ENCODE data around the gene CACHD1. TPM values are rescaled to one million over a fixed set of nuclear protein-coding genes. Genes with fewer than 3 reads are reported as not detected.

Gene CACHD1
- total RNA-seq, 4 donors from 2014 or later: 1.6 to 3.2 (median 2.2) TPM; not detected in 1

DNA sequence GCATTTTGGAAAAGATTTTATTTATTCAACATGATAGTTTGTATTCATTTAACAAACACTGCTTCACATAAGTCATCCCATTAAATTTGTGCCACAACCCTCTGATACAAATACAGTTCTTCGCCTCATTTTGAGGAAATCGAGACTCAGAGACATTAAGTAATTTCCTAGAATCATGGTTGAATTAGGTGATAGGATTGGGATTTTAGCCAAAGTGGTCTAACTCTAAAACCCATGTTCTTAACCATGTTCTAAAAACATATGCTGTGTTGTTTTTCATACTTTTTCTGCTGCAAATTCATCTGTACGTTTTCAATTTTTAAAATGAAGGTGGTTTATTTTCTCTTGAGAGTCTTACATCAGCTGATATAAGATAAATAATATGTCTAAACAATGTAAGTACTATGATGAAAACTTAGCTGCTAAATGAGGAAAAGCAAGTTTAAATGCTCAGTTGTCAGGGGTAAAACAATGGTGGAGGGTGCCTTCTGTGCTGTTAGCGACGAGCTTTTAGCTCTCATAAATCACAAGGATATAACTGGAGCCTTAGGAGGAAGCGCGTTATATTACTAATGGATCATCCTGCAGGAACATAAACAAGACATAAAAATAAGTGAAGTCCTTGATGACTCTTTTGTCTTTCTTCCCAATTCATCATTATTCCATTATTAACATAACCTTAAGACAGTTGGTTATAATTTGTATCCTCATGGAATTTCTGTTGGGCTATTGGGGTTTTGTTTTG, 97.7 kb downstream of the CACHD1 start:
- Histone ChIP-seq H3K4me1 (peaks cover 0 to 4% (median 0%) of the 10 kb centered on the region in 4 donors), H3K4me3 (no peak overlapping the region), H3K36me3 (no peaks in the 10 kb centered on the region), H3K27ac (no peak overlapping the region), H3K27me3 (no peaks in the 10 kb centered on the region), H3K9me3 (no peaks in the 10 kb centered on the region)
- in situ Hi-C loops (cut with MboI; ENCODE audit: low pct_ligation_motif_present in 1 of 4, low pct_unique_long_range_greater_than_20kb in 1 of 4, low sequenced_read_pairs in 3 of 4) (no loop called here), intact Hi-C loops (cut with DNase I; ENCODE audit: low total_unique reads) (no loop called here)
- DNase-seq: no peak
- 59 to 60% methylated on average over 7 of the region's 7 CpGs for WGBS, 2 donors (ENCODE audit: low coverage in 1 of 2)
- TF ChIP-seq POLR2AphosphoS5 (IDR thresholded peaks at IDR 0.05) (no peak), EP300 (IDR thresholded peaks at IDR 0.05; ENCODE audit: low read depth) (no peak), POLR2A (IDR thresholded peaks at IDR 0.05) (no peak)
- TF ChIP-seq, protein P1, sequence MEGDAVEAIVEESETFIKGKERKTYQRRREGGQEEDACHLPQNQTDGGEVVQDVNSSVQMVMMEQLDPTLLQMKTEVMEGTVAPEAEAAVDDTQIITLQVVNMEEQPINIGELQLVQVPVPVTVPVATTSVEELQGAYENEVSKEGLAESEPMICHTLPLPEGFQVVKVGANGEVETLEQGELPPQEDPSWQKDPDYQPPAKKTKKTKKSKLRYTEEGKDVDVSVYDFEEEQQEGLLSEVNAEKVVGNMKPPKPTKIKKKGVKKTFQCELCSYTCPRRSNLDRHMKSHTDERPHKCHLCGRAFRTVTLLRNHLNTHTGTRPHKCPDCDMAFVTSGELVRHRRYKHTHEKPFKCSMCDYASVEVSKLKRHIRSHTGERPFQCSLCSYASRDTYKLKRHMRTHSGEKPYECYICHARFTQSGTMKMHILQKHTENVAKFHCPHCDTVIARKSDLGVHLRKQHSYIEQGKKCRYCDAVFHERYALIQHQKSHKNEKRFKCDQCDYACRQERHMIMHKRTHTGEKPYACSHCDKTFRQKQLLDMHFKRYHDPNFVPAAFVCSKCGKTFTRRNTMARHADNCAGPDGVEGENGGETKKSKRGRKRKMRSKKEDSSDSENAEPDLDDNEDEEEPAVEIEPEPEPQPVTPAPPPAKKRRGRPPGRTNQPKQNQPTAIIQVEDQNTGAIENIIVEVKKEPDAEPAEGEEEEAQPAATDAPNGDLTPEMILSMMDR (IDR thresholded peaks at IDR 0.05): no peak

DNA sequence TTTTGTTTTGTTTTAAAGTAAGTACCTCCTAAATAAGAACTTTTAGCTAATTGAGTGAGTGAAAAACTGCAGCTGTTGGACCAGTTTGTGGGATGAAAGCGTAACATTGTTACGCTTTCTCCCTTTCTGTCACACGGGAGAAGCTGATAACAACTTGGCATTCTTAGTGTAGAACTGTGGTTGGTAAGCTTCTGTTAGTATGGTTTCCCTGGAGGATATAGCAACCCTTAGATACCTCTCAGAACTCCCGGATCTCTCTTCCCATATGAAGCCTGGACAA, 98.2 kb downstream of the CACHD1 start:
- Histone ChIP-seq H3K4me3 (no peak overlapping the region), H3K27ac (no peak overlapping the region), H3K9me3 (no peaks in the 10 kb centered on the region), H3K27me3 (no peaks in the 10 kb centered on the region), H3K4me1 (peaks cover 0 to 4% (median 0%) of the 10 kb centered on the region in 4 donors), H3K36me3 (no peaks in the 10 kb centered on the region)
- in situ Hi-C loops (cut with MboI; ENCODE audit: low pct_ligation_motif_present in 1 of 4, low pct_unique_long_range_greater_than_20kb in 1 of 4, low sequenced_read_pairs in 3 of 4): no loop called here
- DNase-seq: no peak
- intact Hi-C loops (cut with DNase I; ENCODE audit: low total_unique reads): no loop called here
- TF ChIP-seq, protein P1 (IDR thresholded peaks at IDR 0.05): no peak
- WGBS, 2 donors (ENCODE audit: low coverage in 1 of 2): 74 to 89% methylated on average over 4 of the region's 4 CpGs

DNA sequence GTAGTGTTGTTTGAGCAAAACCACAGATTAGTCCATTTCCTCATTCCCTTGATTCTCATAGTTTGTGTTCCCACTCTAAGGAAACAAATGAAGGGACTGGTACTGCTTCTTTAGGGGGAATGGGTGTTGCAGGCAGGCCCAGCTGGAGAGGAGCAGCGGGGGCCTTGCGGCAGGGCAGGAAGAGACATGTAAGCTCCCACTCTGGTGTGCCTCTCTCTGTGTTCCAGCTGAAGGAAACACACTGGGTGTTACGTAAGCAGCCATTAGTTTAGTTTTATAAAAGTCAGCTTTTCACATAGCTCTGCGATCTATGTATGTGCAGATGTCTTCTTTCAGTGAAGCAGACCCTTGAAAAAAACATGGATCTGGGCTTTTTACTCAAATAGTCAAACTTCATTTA, 99.5 kb downstream of the CACHD1 start:
- intact Hi-C loops (cut with DNase I; ENCODE audit: low total_unique reads): no loop called here
- Histone ChIP-seq H3K36me3 (no peaks in the 10 kb centered on the region), H3K9me3 (no peaks in the 10 kb centered on the region), H3K27ac (no peak overlapping the region), H3K27me3 (no peaks in the 10 kb centered on the region), H3K4me3 (no peak overlapping the region), H3K4me1 (peaks cover 0 to 4% (median 0%) of the 10 kb centered on the region in 4 donors)
- DNase-seq: no peak
- WGBS, 2 donors (ENCODE audit: low coverage in 1 of 2): 77% methylated on average over 4 of the region's 4 CpGs; no CpG with 5 or more reads in 1 of the 2 donors
- no peak for TF ChIP-seq EP300 (IDR thresholded peaks at IDR 0.05; ENCODE audit: low read depth)
- TF ChIP-seq, protein P1 (IDR thresholded peaks at IDR 0.05): no peak
- no peak for TF ChIP-seq POLR2A (IDR thresholded peaks at IDR 0.05)
- no peak for TF ChIP-seq POLR2AphosphoS5 (IDR thresholded peaks at IDR 0.05)
- in situ Hi-C loops (cut with MboI; ENCODE audit: low pct_ligation_motif_present in 1 of 4, low pct_unique_long_range_greater_than_20kb in 1 of 4, low sequenced_read_pairs in 3 of 4): no loop called here

DNA sequence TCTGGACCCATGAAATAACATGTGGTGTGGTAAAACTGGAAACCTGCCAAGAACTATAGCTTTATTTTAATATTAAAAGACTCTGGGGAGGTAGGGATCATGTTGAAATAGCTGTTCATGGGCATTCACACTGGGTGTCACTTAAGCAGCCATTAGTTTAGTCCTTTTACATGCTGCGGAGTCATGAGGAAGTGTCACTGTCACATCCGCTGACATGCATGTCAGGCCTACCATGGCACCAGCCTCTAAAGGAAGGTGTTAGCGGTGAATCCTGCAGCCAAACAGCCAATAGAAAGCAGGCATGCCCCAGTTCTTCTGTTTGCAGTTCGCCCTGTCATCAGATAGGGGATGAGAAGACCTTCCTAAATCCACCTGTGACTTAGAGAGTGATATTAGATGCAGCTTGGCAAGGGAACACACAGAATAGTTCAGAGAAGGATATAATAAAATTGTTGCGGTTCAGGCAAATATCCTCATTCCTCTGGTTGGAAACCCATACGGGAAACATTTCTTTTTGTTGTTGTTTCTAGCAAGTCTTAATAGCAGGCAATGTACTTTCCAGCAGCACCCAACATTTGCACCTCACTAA, 100.4 kb downstream of the CACHD1 start:
- peaks cover 0 to 4% (median 0%) of the 10 kb centered on the region in 4 donors for H3K4me1 ChIP-seq
- H3K4me3 ChIP-seq: no peak overlapping the region
- intact Hi-C loops (cut with DNase I; ENCODE audit: low total_unique reads): no loop called here
- DNase-seq: no peak
- 79 to 92% methylated on average over 3 to 6 of the region's 6 CpGs for WGBS, 2 donors (ENCODE audit: low coverage in 1 of 2)
- in situ Hi-C loops (cut with MboI; ENCODE audit: low pct_ligation_motif_present in 1 of 4, low pct_unique_long_range_greater_than_20kb in 1 of 4, low sequenced_read_pairs in 3 of 4): no loop called here
- TF ChIP-seq EP300 (IDR thresholded peaks at IDR 0.05; ENCODE audit: low read depth) (no peak), POLR2A (IDR thresholded peaks at IDR 0.05) (no peak), POLR2AphosphoS5 (IDR thresholded peaks at IDR 0.05) (no peak)
- TF ChIP-seq, protein P1 (IDR thresholded peaks at IDR 0.05): no peak
- H3K27me3 ChIP-seq: no peaks in the 10 kb centered on the region
- no peak overlapping the region for H3K27ac ChIP-seq
- no peaks in the 10 kb centered on the region for H3K36me3 ChIP-seq
- H3K9me3 ChIP-seq: no peaks in the 10 kb centered on the region
